WTC11 (cell line): ENCODE results near the gene SNTA1. TPM values are rescaled to one million over a fixed set of nuclear protein-coding genes. Genes with fewer than 3 reads are reported as not detected.

ENCODE experiments used
- ATAC-seq: fragments of 200-7000 bp; cut with Tn5 transposase; 2 replicates; pipeline ENCODE4 v1.10.0; 2021; ENCODE audit warnings: mild to moderate bottlenecking, moderate library complexity
- CTCF ChIA-PET: fragments of 300-600 bp; sonication (Branson Sonifier 250); formaldehyde crosslinking; loops from one replicate; lab custom pipeline; 2021; ENCODE audit warnings: antibody characterized with exemption; lab: Charles Lee
- POLR2A ChIA-PET: fragments of 350-600 bp; sonication (Branson Sonifier 250); formaldehyde crosslinking; loops from one replicate; lab custom pipeline; 2021; ENCODE audit warnings: antibody characterized with exemption; lab: Charles Lee
- DNase-seq: peaks from one replicate; pipeline ENCODE4 v3.0.0; 2021; ENCODE audit warnings: low spot score
- H3K27ac Mint-ChIP-seq: 2 replicates; pipeline ENCODE4 v1.8.0; 2021; ENCODE audit warnings: mixed read lengths
- H3K27me3 Mint-ChIP-seq: 2 replicates; pipeline ENCODE4 v1.8.0; 2021; ENCODE audit warnings: low read depth, mild to moderate bottlenecking, moderate library complexity, mixed read lengths
- H3K36me3 Mint-ChIP-seq: 2 replicates; pipeline ENCODE4 v1.8.0; 2021; ENCODE audit warnings: mixed read lengths
- H3K4me1 Mint-ChIP-seq: 2 replicates; pipeline ENCODE4 v1.8.0; 2022; ENCODE audit warnings: mixed read lengths
- H3K4me3 Mint-ChIP-seq: 2 replicates; pipeline ENCODE4 v1.8.0; 2021; ENCODE audit warnings: mild to moderate bottlenecking, moderate library complexity, mixed read lengths
- H3K9me3 Mint-ChIP-seq: 2 replicates; pipeline ENCODE4 v1.8.0; 2021; ENCODE audit warnings: mixed read lengths
- FOXJ3 ChIP-seq: sonication (generic); formaldehyde crosslinking; IDR thresholded peaks from 2 replicates; pipeline ENCODE4 v1.9.0; 2021; ENCODE audit warnings: missing genetic modification reagents, mild to moderate bottlenecking, borderline replicate concordance
- FOXK1 ChIP-seq: sonication (generic); formaldehyde crosslinking; IDR thresholded peaks from 2 replicates; pipeline ENCODE4 v1.8.0; 2022; ENCODE audit warnings: mild to moderate bottlenecking, moderate library complexity, missing genetic modification reagents
- FOXP1 ChIP-seq: sonication (generic); formaldehyde crosslinking; IDR thresholded peaks from 2 replicates; pipeline ENCODE4 v1.8.0; 2022; ENCODE audit warnings: missing genetic modification reagents, mild to moderate bottlenecking, moderate library complexity, borderline replicate concordance
- GRHL2 ChIP-seq: fragments of 250-450 bp; sonication (Bioruptor Pico); IDR thresholded peaks from 2 replicates; pipeline ENCODE4 v1.8.0; 2022; ENCODE audit warnings: mild to moderate bottlenecking, moderate library complexity; ENCODE audit not compliant: insufficient replicate concordance, severe bottlenecking
- GTF2I ChIP-seq: fragments of 250-450 bp; sonication (Bioruptor Pico); conservative IDR thresholded peaks from 2 replicates; pipeline ENCODE4 v1.4.0; 2021; ENCODE audit warnings: mild to moderate bottlenecking
- KAT7 ChIP-seq: sonication (generic); formaldehyde crosslinking; IDR thresholded peaks from 2 replicates; pipeline ENCODE4 v1.8.1; 2023; ENCODE audit warnings: missing genetic modification reagents, mild to moderate bottlenecking, borderline replicate concordance
- NFE2L1 ChIP-seq: sonication (generic); formaldehyde crosslinking; IDR thresholded peaks from 2 replicates; pipeline ENCODE4 v1.8.1; 2023; ENCODE audit warnings: missing genetic modification reagents
- RELA ChIP-seq: sonication (generic); formaldehyde crosslinking; IDR thresholded peaks from 2 replicates; pipeline ENCODE4 v1.8.1; 2022; ENCODE audit warnings: missing genetic modification reagents, mild to moderate bottlenecking, borderline replicate concordance
- RORB ChIP-seq: fragments of 250-450 bp; sonication (Bioruptor Pico); IDR thresholded peaks from 2 replicates; pipeline ENCODE4 v1.9.0; 2021; ENCODE audit warnings: mild to moderate bottlenecking
- ZNF263 ChIP-seq: sonication (generic); formaldehyde crosslinking; IDR thresholded peaks from 2 replicates; pipeline ENCODE4 v1.8.1; 2022; ENCODE audit warnings: low read depth, mild to moderate bottlenecking, moderate library complexity, missing genetic modification reagents
- ZNF317 ChIP-seq: sonication (generic); formaldehyde crosslinking; IDR thresholded peaks from 2 replicates; pipeline ENCODE4 v1.8.1; 2023; ENCODE audit warnings: low read depth, mild to moderate bottlenecking, moderate library complexity, missing genetic modification reagents, borderline replicate concordance
- ZNF396 ChIP-seq: fragments of 250-450 bp; sonication (Bioruptor Pico); IDR thresholded peaks from 2 replicates; pipeline ENCODE4 v1.8.0; 2021; ENCODE audit warnings: mild to moderate bottlenecking, moderate library complexity, borderline replicate concordance
- total RNA-seq: library from RNA; stranded (reverse); gene quantifications from 3 replicates; pipeline ENCODE4 v1.2.3, GENCODE V29; 2021
- TF ChIP-seq, protein P1 (sequence below): sonication (generic); formaldehyde crosslinking; IDR thresholded peaks from 2 replicates; pipeline ENCODE4 v1.8.1; 2022; ENCODE audit warnings: low read depth, missing genetic modification reagents, borderline replicate concordance
- TF ChIP-seq, protein P2 (sequence below): sonication (generic); formaldehyde crosslinking; IDR thresholded peaks from 2 replicates; pipeline ENCODE4 v1.8.1; 2022; ENCODE audit warnings: low read depth, mild to moderate bottlenecking, moderate library complexity, missing genetic modification reagents, borderline replicate concordance
- TF ChIP-seq, protein P3 (sequence below): sonication (generic); formaldehyde crosslinking; IDR thresholded peaks from 2 replicates; pipeline ENCODE4 v1.8.0; 2023; ENCODE audit warnings: mild to moderate bottlenecking, missing genetic modification reagents
- TF ChIP-seq, protein P4 (sequence below): fragments of 250-450 bp; sonication (Bioruptor Pico); IDR thresholded peaks from 2 replicates; pipeline ENCODE4 v1.9.0; 2021; ENCODE audit warnings: mild to moderate bottlenecking
- TF ChIP-seq, protein P5 (sequence below): fragments of 250-450 bp; sonication (Bioruptor Pico); IDR thresholded peaks from 2 replicates; pipeline ENCODE4 v1.9.0; 2021; ENCODE audit warnings: moderate library complexity, mild to moderate bottlenecking, inconsistent platforms, borderline replicate concordance
- TF ChIP-seq, protein P6 (sequence below): sonication (generic); formaldehyde crosslinking; IDR thresholded peaks from 2 replicates; pipeline ENCODE4 v1.8.1; 2023; ENCODE audit warnings: mild to moderate bottlenecking, missing genetic modification reagents

SNTA1 gene
- total RNA-seq, 1 experiment from 2014 or later, result 5.3 TPM

DNA sequence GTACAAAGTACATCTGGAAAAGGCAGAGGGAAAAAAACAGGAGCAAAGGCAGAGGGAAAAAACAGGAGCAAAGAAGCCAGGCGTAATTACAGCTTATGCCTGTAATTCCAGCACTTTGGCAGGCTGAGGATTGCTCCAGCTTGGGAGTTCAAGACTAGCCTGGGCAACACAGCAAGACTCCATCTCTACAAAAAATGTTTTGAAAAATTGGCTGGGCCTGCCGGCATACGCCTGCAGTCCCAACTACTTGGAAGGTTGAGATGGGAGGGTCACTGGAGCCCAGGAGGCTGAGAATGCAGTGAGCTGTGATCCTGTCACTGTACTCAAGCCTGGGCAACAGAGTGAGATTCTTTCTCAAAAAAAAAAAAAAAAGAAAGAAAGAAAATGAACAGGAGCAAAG lies 27.3 kb upstream of the SNTA1 start:
- DNase-seq, result no peak
- Mint-ChIP-seq H3K27me3 (peaks cover 6% of the 10 kb centered on the region), H3K9me3 (no peaks in the 10 kb centered on the region), H3K4me3 (no peak overlapping the region), H3K4me1 (peaks cover 22% of the 10 kb centered on the region), H3K27ac (no peak overlapping the region), H3K36me3 (no peaks in the 10 kb centered on the region)
- TF ChIP-seq GTF2I (CRISPR knock-in tag) (no peak), FOXP1 (no peak), RELA (no peak), RORB (CRISPR knock-in tag) (no peak)
- TF ChIP-seq, protein P1, sequence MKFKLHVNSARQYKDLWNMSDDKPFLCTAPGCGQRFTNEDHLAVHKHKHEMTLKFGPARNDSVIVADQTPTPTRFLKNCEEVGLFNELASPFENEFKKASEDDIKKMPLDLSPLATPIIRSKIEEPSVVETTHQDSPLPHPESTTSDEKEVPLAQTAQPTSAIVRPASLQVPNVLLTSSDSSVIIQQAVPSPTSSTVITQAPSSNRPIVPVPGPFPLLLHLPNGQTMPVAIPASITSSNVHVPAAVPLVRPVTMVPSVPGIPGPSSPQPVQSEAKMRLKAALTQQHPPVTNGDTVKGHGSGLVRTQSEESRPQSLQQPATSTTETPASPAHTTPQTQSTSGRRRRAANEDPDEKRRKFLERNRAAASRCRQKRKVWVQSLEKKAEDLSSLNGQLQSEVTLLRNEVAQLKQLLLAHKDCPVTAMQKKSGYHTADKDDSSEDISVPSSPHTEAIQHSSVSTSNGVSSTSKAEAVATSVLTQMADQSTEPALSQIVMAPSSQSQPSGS (CRISPR knock-in tag), result no peak
- TF ChIP-seq, protein P2, sequence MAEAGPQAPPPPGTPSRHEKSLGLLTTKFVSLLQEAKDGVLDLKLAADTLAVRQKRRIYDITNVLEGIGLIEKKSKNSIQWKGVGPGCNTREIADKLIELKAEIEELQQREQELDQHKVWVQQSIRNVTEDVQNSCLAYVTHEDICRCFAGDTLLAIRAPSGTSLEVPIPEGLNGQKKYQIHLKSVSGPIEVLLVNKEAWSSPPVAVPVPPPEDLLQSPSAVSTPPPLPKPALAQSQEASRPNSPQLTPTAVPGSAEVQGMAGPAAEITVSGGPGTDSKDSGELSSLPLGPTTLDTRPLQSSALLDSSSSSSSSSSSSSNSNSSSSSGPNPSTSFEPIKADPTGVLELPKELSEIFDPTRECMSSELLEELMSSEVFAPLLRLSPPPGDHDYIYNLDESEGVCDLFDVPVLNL (CRISPR knock-in tag), result no peak
- TF ChIP-seq, protein P3, sequence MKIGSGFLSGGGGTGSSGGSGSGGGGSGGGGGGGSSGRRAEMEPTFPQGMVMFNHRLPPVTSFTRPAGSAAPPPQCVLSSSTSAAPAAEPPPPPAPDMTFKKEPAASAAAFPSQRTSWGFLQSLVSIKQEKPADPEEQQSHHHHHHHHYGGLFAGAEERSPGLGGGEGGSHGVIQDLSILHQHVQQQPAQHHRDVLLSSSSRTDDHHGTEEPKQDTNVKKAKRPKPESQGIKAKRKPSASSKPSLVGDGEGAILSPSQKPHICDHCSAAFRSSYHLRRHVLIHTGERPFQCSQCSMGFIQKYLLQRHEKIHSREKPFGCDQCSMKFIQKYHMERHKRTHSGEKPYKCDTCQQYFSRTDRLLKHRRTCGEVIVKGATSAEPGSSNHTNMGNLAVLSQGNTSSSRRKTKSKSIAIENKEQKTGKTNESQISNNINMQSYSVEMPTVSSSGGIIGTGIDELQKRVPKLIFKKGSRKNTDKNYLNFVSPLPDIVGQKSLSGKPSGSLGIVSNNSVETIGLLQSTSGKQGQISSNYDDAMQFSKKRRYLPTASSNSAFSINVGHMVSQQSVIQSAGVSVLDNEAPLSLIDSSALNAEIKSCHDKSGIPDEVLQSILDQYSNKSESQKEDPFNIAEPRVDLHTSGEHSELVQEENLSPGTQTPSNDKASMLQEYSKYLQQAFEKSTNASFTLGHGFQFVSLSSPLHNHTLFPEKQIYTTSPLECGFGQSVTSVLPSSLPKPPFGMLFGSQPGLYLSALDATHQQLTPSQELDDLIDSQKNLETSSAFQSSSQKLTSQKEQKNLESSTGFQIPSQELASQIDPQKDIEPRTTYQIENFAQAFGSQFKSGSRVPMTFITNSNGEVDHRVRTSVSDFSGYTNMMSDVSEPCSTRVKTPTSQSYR (CRISPR knock-in tag), result no peak
- TF ChIP-seq, protein P4, sequence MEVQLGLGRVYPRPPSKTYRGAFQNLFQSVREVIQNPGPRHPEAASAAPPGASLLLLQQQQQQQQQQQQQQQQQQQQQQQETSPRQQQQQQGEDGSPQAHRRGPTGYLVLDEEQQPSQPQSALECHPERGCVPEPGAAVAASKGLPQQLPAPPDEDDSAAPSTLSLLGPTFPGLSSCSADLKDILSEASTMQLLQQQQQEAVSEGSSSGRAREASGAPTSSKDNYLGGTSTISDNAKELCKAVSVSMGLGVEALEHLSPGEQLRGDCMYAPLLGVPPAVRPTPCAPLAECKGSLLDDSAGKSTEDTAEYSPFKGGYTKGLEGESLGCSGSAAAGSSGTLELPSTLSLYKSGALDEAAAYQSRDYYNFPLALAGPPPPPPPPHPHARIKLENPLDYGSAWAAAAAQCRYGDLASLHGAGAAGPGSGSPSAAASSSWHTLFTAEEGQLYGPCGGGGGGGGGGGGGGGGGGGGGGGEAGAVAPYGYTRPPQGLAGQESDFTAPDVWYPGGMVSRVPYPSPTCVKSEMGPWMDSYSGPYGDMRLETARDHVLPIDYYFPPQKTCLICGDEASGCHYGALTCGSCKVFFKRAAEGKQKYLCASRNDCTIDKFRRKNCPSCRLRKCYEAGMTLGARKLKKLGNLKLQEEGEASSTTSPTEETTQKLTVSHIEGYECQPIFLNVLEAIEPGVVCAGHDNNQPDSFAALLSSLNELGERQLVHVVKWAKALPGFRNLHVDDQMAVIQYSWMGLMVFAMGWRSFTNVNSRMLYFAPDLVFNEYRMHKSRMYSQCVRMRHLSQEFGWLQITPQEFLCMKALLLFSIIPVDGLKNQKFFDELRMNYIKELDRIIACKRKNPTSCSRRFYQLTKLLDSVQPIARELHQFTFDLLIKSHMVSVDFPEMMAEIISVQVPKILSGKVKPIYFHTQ (CRISPR knock-in tag), result no peak
- ATAC-seq, result no peak
- ChIA-PET CTCF (interaction anchor here (1.2 to 1.3 kb wide), 2 partner anchors 13 to 183 kb away, joined by 5 to 6 read pairs; no protein-coding TSS in a partner anchor), POLR2A (no interaction called here)

DNA sequence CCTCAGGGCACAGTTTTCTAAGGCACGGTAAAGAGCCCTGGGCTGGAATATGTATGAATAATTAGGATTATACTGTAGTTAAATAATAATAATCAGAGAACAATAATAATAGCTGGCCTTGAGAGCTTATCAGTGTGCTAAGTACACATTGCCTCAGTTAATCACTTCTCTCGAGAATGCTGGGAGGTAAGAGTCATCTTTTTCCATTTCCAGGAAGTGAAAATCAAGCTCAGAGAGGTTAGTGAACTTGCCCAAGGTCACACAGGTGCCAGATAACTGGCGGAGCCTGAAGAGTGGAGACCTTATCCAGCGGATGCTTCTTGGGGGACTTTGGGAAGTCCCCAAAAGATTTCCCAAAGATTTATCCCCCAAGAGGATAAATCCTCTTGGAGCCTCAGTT lies 26.9 kb upstream of the SNTA1 start:
- Mint-ChIP-seq H3K9me3 (no peaks in the 10 kb centered on the region), H3K4me1 (peaks cover 19% of the 10 kb centered on the region), H3K36me3 (no peaks in the 10 kb centered on the region), H3K4me3 (no peak overlapping the region), H3K27me3 (peaks cover 8% of the 10 kb centered on the region), H3K27ac (no peak overlapping the region)
- POLR2A ChIA-PET, result no interaction called here
- CTCF ChIA-PET, result interaction anchor here (1.1 to 1.3 kb wide), 3 partner anchors 13 to 197 kb away, joined by 4 to 6 read pairs (median 5); no protein-coding TSS in a partner anchor
- TF ChIP-seq GRHL2 (CRISPR knock-in tag), result no peak
- TF ChIP-seq, protein P5, sequence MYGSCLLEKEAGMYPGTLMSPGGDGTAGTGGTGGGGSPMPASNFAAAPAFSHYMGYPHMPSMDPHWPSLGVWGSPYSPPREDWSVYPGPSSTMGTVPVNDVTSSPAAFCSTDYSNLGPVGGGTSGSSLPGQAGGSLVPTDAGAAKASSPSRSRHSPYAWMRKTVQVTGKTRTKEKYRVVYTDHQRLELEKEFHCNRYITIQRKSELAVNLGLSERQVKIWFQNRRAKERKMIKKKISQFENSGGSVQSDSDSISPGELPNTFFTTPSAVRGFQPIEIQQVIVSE (CRISPR knock-in tag), result no peak
- no peak for TF ChIP-seq KAT7 (CRISPR knock-in tag)
- TF ChIP-seq RELA, result no peak
- no peak for DNase-seq
- no peak for ATAC-seq

DNA sequence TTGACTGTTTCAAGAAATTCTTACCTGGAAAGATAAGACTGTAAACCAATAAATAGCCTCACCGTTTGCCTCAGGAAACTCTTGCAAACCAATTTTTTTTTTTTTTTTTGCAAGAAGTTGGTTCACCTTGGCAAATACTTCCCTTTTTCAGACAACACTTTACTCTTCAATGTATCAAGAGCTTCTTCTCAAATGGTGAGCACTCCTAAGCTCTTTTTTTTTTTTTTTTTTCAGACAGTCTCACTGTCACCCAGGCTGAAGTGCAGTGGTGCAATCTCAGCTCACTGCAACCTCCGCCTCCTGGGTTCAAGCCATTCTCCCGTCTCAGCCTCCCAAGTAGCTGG lies 22.7 kb upstream of the SNTA1 start:
- no peak overlapping the region for H3K27ac Mint-ChIP-seq
- no peaks in the 10 kb centered on the region for H3K36me3 Mint-ChIP-seq
- DNase-seq, result no peak
- POLR2A ChIA-PET, result interaction anchor here (0.6 kb wide), 1 partner anchor 22 kb away, joined by 3 read pairs; no protein-coding TSS in a partner anchor
- peaks cover 36% of the 10 kb centered on the region for H3K27me3 Mint-ChIP-seq
- no peak overlapping the region for H3K4me3 Mint-ChIP-seq
- no peak for ATAC-seq
- H3K4me1 Mint-ChIP-seq, result peaks cover 6% of the 10 kb centered on the region
- CTCF ChIA-PET, result interaction anchor here (0.6 to 0.7 kb wide), 2 partner anchors 22 to 187 kb away, joined by 3 to 5 read pairs; partner anchors contain the start of gene SNTA1
- no peaks in the 10 kb centered on the region for H3K9me3 Mint-ChIP-seq
- TF ChIP-seq FOXJ3 (CRISPR knock-in tag) (no peak), FOXK1 (CRISPR knock-in tag) (no peak), NFE2L1 (CRISPR knock-in tag) (no peak), ZNF396 (CRISPR knock-in tag) (no peak), ZNF317 (CRISPR knock-in tag) (no peak), GTF2I (CRISPR knock-in tag) (no peak), ZNF263 (CRISPR knock-in tag) (no peak)
- TF ChIP-seq, protein P6, sequence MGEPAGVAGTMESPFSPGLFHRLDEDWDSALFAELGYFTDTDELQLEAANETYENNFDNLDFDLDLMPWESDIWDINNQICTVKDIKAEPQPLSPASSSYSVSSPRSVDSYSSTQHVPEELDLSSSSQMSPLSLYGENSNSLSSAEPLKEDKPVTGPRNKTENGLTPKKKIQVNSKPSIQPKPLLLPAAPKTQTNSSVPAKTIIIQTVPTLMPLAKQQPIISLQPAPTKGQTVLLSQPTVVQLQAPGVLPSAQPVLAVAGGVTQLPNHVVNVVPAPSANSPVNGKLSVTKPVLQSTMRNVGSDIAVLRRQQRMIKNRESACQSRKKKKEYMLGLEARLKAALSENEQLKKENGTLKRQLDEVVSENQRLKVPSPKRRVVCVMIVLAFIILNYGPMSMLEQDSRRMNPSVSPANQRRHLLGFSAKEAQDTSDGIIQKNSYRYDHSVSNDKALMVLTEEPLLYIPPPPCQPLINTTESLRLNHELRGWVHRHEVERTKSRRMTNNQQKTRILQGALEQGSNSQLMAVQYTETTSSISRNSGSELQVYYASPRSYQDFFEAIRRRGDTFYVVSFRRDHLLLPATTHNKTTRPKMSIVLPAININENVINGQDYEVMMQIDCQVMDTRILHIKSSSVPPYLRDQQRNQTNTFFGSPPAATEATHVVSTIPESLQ, result no peak
